Naive thymus-derived CD8-positive, alpha-beta T cell (primary cell): ENCODE data around the gene PCYT1A. TPM values are rescaled to one million over a fixed set of nuclear protein-coding genes. Genes with fewer than 3 reads are reported as not detected.
A peak's percentile ranks its signal among the peaks of the same experiment; 100 is the strongest.
"Not testable (repeated sequence)": the region's sequence is repeated elsewhere in the genome, so short reads cannot be mapped to it uniquely, and the experiment has no call there.

Source experiments
- ATAC-seq, 2 donors: fragments of 150-1000 bp; cut with Tn5 transposase in 1 of 2; sonication (Bioruptor Pico), chemical (Tn5 transposase) in 1 of 2; 1 replicate in 1 of 2; 2 replicates in 1 of 2; pipeline ENCODE4 v1.10.0; 2021; ENCODE audit warnings: mild to moderate bottlenecking in 2 of 2, moderate library complexity in 2 of 2
- POLR2A ChIA-PET: fragments of 350-600 bp; sonication (Branson Sonifier 250); formaldehyde crosslinking; loops from one replicate; lab custom pipeline; 2021; ENCODE audit warnings: antibody characterized with exemption; lab: Charles Lee
- DNase-seq, 10 donors: peaks; one replicate each; pipeline versions ENCODE4 v3.0.0 to v3.0.0-alpha.2; 2020 to 2022
- H3K27ac Mint-ChIP-seq, 10 donors: one replicate each; pipeline ENCODE4 v1.8.0; 2020 to 2022; ENCODE audit warnings: mild to moderate bottlenecking in 10 of 10, mixed read lengths in 10 of 10, moderate library complexity in 4 of 10, inconsistent platforms in 1 of 10
- H3K27me3 Mint-ChIP-seq, 5 donors: one replicate each; pipeline ENCODE4 v1.8.0; 2021 to 2022; ENCODE audit warnings: mixed read lengths in 5 of 5
- H3K36me3 Mint-ChIP-seq, 3 donors: one replicate each; pipeline ENCODE4 v1.8.0; 2020 to 2022; ENCODE audit warnings: mixed read lengths in 3 of 3, mild to moderate bottlenecking in 2 of 3, inconsistent platforms in 1 of 3
- H3K4me1 Mint-ChIP-seq, 4 donors: one replicate each; pipeline ENCODE4 v1.8.0; 2021 to 2022; ENCODE audit warnings: mixed read lengths in 4 of 4
- H3K4me3 Mint-ChIP-seq, 10 donors: one replicate each; pipeline ENCODE4 v1.8.0; 2020 to 2022; ENCODE audit warnings: mild to moderate bottlenecking in 10 of 10, mixed read lengths in 10 of 10, moderate library complexity in 6 of 10, inconsistent platforms in 1 of 10
- H3K9me3 Mint-ChIP-seq, 9 donors: one replicate each; pipeline ENCODE4 v1.8.0; 2020 to 2022; ENCODE audit warnings: mixed read lengths in 9 of 9, mild to moderate bottlenecking in 3 of 9, inconsistent platforms in 1 of 9, moderate library complexity in 1 of 9
- polyA plus RNA-seq, 3 donors: library from polyadenylated mRNA; unstranded; fragments of 300-500 nt; fragmentation: Illumina TruSeq; gene quantifications; one replicate each; pipeline ENCODE4 v1.2.3, GENCODE V29; 2021
- total RNA-seq, 8 experiments: library from RNA in 2 of 8; stranded (reverse) in 2 of 8; gene quantifications; one replicate each; pipeline ENCODE4 v1.2.3 and lab custom pipeline; 2021 to 2026

PCYT1A gene
- total and polyA plus RNA-seq, 5 experiments from 2014 or later = 7.6 to 52.2 (median 12.6) TPM

- Mint-ChIP-seq H3K4me1 (peaks cover 6 to 41% (median 11%) of the 10 kb centered on the region in 4 donors), H3K4me3 (peak overlapping the region in 1 of 10 donors; percentile 60), H3K27ac (peak overlapping the region in 2 of 10 donors; percentile 1 to 38)
- H3K9me3 Mint-ChIP-seq, H3K27me3 Mint-ChIP-seq, H3K36me3 Mint-ChIP-seq, DNase-seq, ATAC-seq: not testable (repeated sequence)
- POLR2A ChIA-PET = interaction anchor here (2.0 kb wide), 1 partner anchor 26 kb away, joined by 9 read pairs; no protein-coding TSS in a partner anchor
Measured at GRCh38 chr3:196205442-196206205, 81.9 kb downstream of the PCYT1A start.

- ATAC-seq (no peak), DNase-seq (no peak)
- Mint-ChIP-seq H3K4me3 (peak overlapping the region in 1 of 10 donors; percentile 30), H3K27ac (peak overlapping the region in 3 of 10 donors; percentile 3 to 71 (median 40)), H3K36me3 (no peaks in the 10 kb centered on the region), H3K9me3 (no peaks in the 10 kb centered on the region), H3K4me1 (peaks cover 6 to 41% (median 11%) of the 10 kb centered on the region in 4 donors), H3K27me3 (no peaks in the 10 kb centered on the region)
- POLR2A ChIA-PET = no interaction called here
Measured at GRCh38 chr3:196203846-196204245, 83.7 kb downstream of the PCYT1A start.

- ATAC-seq (no peak), DNase-seq (no peak)
- Mint-ChIP-seq H3K4me1 (peaks cover 6 to 35% (median 7%) of the 10 kb centered on the region in 4 donors), H3K36me3 (no peaks in the 10 kb centered on the region), H3K27me3 (no peaks in the 10 kb centered on the region), H3K9me3 (no peaks in the 10 kb centered on the region), H3K4me3 (peak overlapping the region in 1 of 10 donors; percentile 52), H3K27ac (peak overlapping the region in 1 of 10 donors; percentile 39)
- POLR2A ChIA-PET = no interaction called here
Measured at GRCh38 chr3:196202516-196202970, 85.0 kb downstream of the PCYT1A start.

GRCh38 chr3:196198771-196199753 is 88.5 kb downstream of the PCYT1A start:
- Mint-ChIP-seq H3K36me3 (no peaks in the 10 kb centered on the region), H3K9me3 (no peaks in the 10 kb centered on the region), H3K4me3 (no peak overlapping the region), H3K4me1 (peaks cover 0 to 18% (median 2%) of the 10 kb centered on the region in 4 donors), H3K27me3 (no peaks in the 10 kb centered on the region), H3K27ac (peak overlapping the region in 1 of 10 donors; percentile 29)
- DNase-seq (no peak), ATAC-seq (no peak)
- POLR2A ChIA-PET = no interaction called here

- Mint-ChIP-seq H3K27me3 (no peaks in the 10 kb centered on the region), H3K36me3 (no peaks in the 10 kb centered on the region), H3K27ac (no peak overlapping the region), H3K4me3 (no peak overlapping the region), H3K9me3 (no peaks in the 10 kb centered on the region), H3K4me1 (peaks cover under 1 to 14% (median 1%) of the 10 kb centered on the region in 4 donors)
- no peak for ATAC-seq
- POLR2A ChIA-PET = no interaction called here
- no peak for DNase-seq
Measured at GRCh38 chr3:196198081-196198675, 89.3 kb downstream of the PCYT1A start.

- Mint-ChIP-seq H3K4me1 (peaks cover 2 to 15% (median 7%) of the 10 kb centered on the region in 4 donors), H3K27ac (peak overlapping the region in 2 of 10 donors; percentile 50 to 82), H3K27me3 (no peaks in the 10 kb centered on the region), H3K4me3 (no peak overlapping the region), H3K36me3 (no peaks in the 10 kb centered on the region), H3K9me3 (no peaks in the 10 kb centered on the region)
- POLR2A ChIA-PET = interaction anchor here (1.6 kb wide), 1 partner anchor 18 kb away, joined by 7 read pairs; no protein-coding TSS in a partner anchor
- DNase-seq (no peak), ATAC-seq (no peak)
Measured at GRCh38 chr3:196197524-196197923, 90.0 kb downstream of the PCYT1A start.

GRCh38 chr3:196195664-196196265 is 91.8 kb downstream of the PCYT1A start:
- POLR2A ChIA-PET = interaction anchor here (0.7 to 1.6 kb wide), 3 partner anchors 11 to 122 kb away, joined by 3 to 7 read pairs (median 7); no protein-coding TSS in a partner anchor
- peak overlapping the region in 1 of 10 donors; percentile 20 for H3K4me3 Mint-ChIP-seq
- H3K4me1 Mint-ChIP-seq = peaks cover 7 to 18% (median 13%) of the 10 kb centered on the region in 4 donors
- no peak overlapping the region for H3K27ac Mint-ChIP-seq
- no peak for DNase-seq
- no peak for ATAC-seq
- H3K27me3 Mint-ChIP-seq = no peaks in the 10 kb centered on the region
- no peaks in the 10 kb centered on the region for H3K9me3 Mint-ChIP-seq
- H3K36me3 Mint-ChIP-seq = no peaks in the 10 kb centered on the region

GRCh38 chr3:196194542-196194915 is 93.0 kb downstream of the PCYT1A start:
- ATAC-seq (no peak), DNase-seq (no peak)
- POLR2A ChIA-PET = interaction anchor here (1.0 kb wide), 1 partner anchor 12 kb away, joined by 3 read pairs; no protein-coding TSS in a partner anchor
- Mint-ChIP-seq H3K27me3 (no peaks in the 10 kb centered on the region), H3K36me3 (no peaks in the 10 kb centered on the region), H3K4me1 (peaks cover 7 to 20% (median 13%) of the 10 kb centered on the region in 4 donors), H3K9me3 (no peaks in the 10 kb centered on the region), H3K27ac (peak overlapping the region in 1 of 10 donors; percentile 11), H3K4me3 (no peak overlapping the region)

GRCh38 chr3:196193736-196194541 is 93.6 kb downstream of the PCYT1A start:
- Mint-ChIP-seq H3K36me3 (no peaks in the 10 kb centered on the region), H3K27me3 (no peaks in the 10 kb centered on the region), H3K9me3 (no peaks in the 10 kb centered on the region), H3K27ac (peak overlapping the region in 4 of 10 donors; percentile 90 to 98 (median 92)), H3K4me1 (peaks cover 7 to 24% (median 13%) of the 10 kb centered on the region in 4 donors), H3K4me3 (no peak overlapping the region)
- DNase-seq (no peak), ATAC-seq (no peak)
- POLR2A ChIA-PET = interaction anchor here (1.0 kb wide), 2 partner anchors 12 to 13 kb away, joined by 3 read pairs; no protein-coding TSS in a partner anchor

- POLR2A ChIA-PET = interaction anchor here (1.0 to 3.9 kb wide), 3 partner anchors 12 to 114 kb away, joined by 3 to 22 read pairs (median 3); no protein-coding TSS in a partner anchor
- H3K4me3 Mint-ChIP-seq = no peak overlapping the region
- ATAC-seq = no peak
Measured at GRCh38 chr3:196193133-196193735, 94.3 kb downstream of the PCYT1A start.

More at GRCh38 chr3:196193133-196193735, 94.3 kb downstream of the PCYT1A start:
- no peak for DNase-seq
- no peaks in the 10 kb centered on the region for H3K27me3 Mint-ChIP-seq
- no peaks in the 10 kb centered on the region for H3K36me3 Mint-ChIP-seq
- H3K27ac Mint-ChIP-seq = peak overlapping the region in 9 of 10 donors; percentile 69 to 98 (median 90)
- peaks cover 7 to 26% (median 13%) of the 10 kb centered on the region in 4 donors for H3K4me1 Mint-ChIP-seq
- no peaks in the 10 kb centered on the region for H3K9me3 Mint-ChIP-seq
